Gastroesophageal sphincter (tissue), 3 donors: Measurements from ENCODE around the gene SIMC1.

Experiments
- CTCF ChIP-seq, 4 experiments: fragments of 200-600 bp in 2 of 4; fragments of 450-650 bp in 2 of 4; sonication (generic) in 1 of 4; IDR thresholded peaks; one replicate each; pipeline ENCODE4 v1.5.1; 2017 to 2019; ENCODE audit warnings: antibody characterized with exemption in 4 of 4, mild to moderate bottlenecking in 2 of 4, moderate library complexity in 2 of 4
- POLR2AphosphoS5 ChIP-seq: sonication (generic); formaldehyde crosslinking; IDR thresholded peaks from one replicate; pipeline ENCODE4 v1.6.1; 2017; ENCODE audit warnings: antibody characterized with exemption

- TF ChIP-seq POLR2AphosphoS5 (peak; percentile 85), CTCF (IDR thresholded peaks at IDR 0.05) (no peak)
Observed at GRCh38 chr5:176389135-176390123, 151.2 kb downstream of the SIMC1 start.
